NCI-H2227 treated with DMSO at 0.1 percent for 48 hours (cell line): ENCODE measurements around the gene STK38L.

Source experiments
- DNase-seq: peaks from one replicate; lab custom pipeline; 2025; lab: John Stamatoyannopoulos, UW

Gene STK38L

GRCh38 chr12:27279826-27280225, 35.7 kb downstream of the STK38L start:
- no peak for DNase-seq

- no peak for DNase-seq
Observed at GRCh38 chr12:27280412-27280811, 36.3 kb downstream of the STK38L start.

- DNase-seq, result no peak
Observed at GRCh38 chr12:27282754-27283153, 38.7 kb downstream of the STK38L start.

GRCh38 chr12:27284021-27284420, 39.9 kb downstream of the STK38L start:
- no peak for DNase-seq

GRCh38 chr12:27284751-27285150, 40.7 kb downstream of the STK38L start:
- DNase-seq, result no peak

- DNase-seq, result no peak
Observed at GRCh38 chr12:27285403-27285802, 41.3 kb downstream of the STK38L start.

- no peak for DNase-seq
Observed at GRCh38 chr12:27289414-27289813, 45.3 kb downstream of the STK38L start.

GRCh38 chr12:27290501-27291168, 46.5 kb downstream of the STK38L start:
- DNase-seq, result no peak

- no peak for DNase-seq
Observed at GRCh38 chr12:27291862-27292261, 47.8 kb downstream of the STK38L start.

- DNase-seq, result no peak
Observed at GRCh38 chr12:27292718-27293117, 48.6 kb downstream of the STK38L start.

- no peak for DNase-seq
Observed at GRCh38 chr12:27293463-27293862, 49.4 kb downstream of the STK38L start.

GRCh38 chr12:27296674-27297073, 52.6 kb downstream of the STK38L start:
- DNase-seq, result no peak

- no peak for DNase-seq
Observed at GRCh38 chr12:27297566-27297965, 53.5 kb downstream of the STK38L start.

- no peak for DNase-seq
Observed at GRCh38 chr12:27299102-27299501, 55.0 kb downstream of the STK38L start.

GRCh38 chr12:27300226-27300625, 56.1 kb downstream of the STK38L start:
- no peak for DNase-seq

GRCh38 chr12:27303139-27304111, 59.3 kb downstream of the STK38L start:
- no peak for DNase-seq

- DNase-seq, result no peak
Observed at GRCh38 chr12:27304856-27305255, 60.8 kb downstream of the STK38L start.

GRCh38 chr12:27305673-27306456, 61.8 kb downstream of the STK38L start:
- DNase-seq, result peak; percentile 1

- no peak for DNase-seq
Observed at GRCh38 chr12:27309293-27309994, 65.4 kb downstream of the STK38L start.

- DNase-seq, result no peak
Observed at GRCh38 chr12:27309995-27310315, 65.9 kb downstream of the STK38L start.

GRCh38 chr12:27316947-27317346, 72.9 kb downstream of the STK38L start:
- no peak for DNase-seq

GRCh38 chr12:27319409-27319808, 75.3 kb downstream of the STK38L start:
- no peak for DNase-seq
